Bronchial epithelial cell (primary cell): ENCODE data around the gene EIF2S2. TPM values are rescaled to one million over a fixed set of nuclear protein-coding genes. Genes with fewer than 3 reads are reported as not detected.
"Not testable (repeated sequence)": the region's sequence is repeated elsewhere in the genome, so short reads cannot be mapped to it uniquely, and the experiment has no call there.

ENCODE experiments used
- DNase-seq: peaks from one replicate; pipeline ENCODE4 v3.0.0-alpha.2; 2010; ENCODE audit warnings: low read depth
- FAIRE-seq: peaks from 2 replicates; lab custom pipeline; 2011; peaks lifted over from hg19 to GRCh38; lab: Jason Lieb, UNC
- H3K27me3 ChIP-seq: 2 replicates; pipeline ENCODE4 v1.5.1; 2011; ENCODE audit warnings: low read length; ENCODE audit not compliant: control insufficient read depth, insufficient read depth
- H3K36me3 ChIP-seq: 2 replicates; pipeline ENCODE4 v1.5.1; 2011; ENCODE audit warnings: low read length; ENCODE audit not compliant: control insufficient read depth, insufficient read depth
- H3K4me3 ChIP-seq: 2 replicates; pipeline ENCODE4 v1.5.1; 2011; ENCODE audit warnings: mild to moderate bottlenecking, low read depth, low read length, control low read depth
- total RNA-seq: library from RNA; depleted of rRNA; stranded (reverse); fragments of >200 nt; gene quantifications from 2 replicates; pipeline ENCODE4 v1.2.1, GENCODE V29; 2014
- TF ChIP-seq, protein P1 (sequence below): IDR thresholded peaks from 2 replicates; pipeline ENCODE4 v1.5.1; 2011; ENCODE audit warnings: mild to moderate bottlenecking, moderate library complexity, low read length, control low read depth, inconsistent platforms; ENCODE audit not compliant: insufficient read depth, severe bottlenecking

The EIF2S2 gene, protein sequence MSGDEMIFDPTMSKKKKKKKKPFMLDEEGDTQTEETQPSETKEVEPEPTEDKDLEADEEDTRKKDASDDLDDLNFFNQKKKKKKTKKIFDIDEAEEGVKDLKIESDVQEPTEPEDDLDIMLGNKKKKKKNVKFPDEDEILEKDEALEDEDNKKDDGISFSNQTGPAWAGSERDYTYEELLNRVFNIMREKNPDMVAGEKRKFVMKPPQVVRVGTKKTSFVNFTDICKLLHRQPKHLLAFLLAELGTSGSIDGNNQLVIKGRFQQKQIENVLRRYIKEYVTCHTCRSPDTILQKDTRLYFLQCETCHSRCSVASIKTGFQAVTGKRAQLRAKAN
- 129 and 171 TPM in 2 replicates for total RNA-seq

DNA sequence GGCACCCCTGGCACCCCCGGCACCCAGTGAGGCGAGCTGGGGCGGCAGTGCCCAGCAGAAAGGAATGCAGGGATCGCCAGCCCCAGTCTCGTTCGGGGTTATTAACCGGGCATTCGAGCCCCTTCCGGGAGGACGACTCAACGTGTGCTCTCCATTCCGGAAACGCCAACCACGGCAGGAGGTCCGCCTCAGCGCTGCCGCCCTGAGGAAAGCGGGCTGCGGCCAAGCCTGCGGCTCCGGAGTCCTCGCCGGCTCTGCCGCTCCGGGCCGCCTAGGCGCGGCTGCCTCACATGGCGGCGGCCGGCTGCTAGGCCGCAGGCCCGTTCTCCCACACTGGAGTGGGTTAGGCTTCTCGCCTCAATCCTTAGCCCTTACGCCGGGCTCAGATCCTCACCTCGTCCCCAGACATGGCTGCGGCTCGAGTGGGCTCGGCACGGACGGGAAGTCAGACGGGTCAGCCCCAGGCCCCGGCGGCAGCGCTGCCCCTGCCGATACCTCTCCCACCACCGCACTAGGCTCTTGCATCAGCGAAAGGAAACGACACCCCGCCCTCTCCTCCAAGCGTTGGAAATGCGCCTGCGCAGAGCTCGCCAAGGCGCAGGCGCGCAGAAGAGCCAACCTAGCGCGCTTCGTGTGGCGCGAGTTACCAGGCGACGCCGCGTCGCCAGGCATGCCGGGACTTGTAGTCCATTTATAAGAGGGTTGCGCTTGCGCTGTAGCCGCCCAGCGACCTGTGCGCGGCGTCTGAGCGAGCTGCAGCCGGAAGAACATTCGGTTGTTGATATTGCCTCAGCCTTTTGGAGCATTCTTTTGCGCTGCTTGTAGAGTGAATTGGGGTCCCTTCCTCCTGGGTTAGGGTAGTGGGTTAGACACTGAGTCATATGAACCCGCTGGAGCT is at the start of gene EIF2S2:
Gene EIF2S2 (minus strand): TSS at position 542 of the 898 bp plus-strand sequence. CDS start 133 bp downstream, at position 409.
- Histone ChIP-seq H3K27me3 (no peaks in the 10 kb centered on the region), H3K36me3 (peaks cover 5% of the 10 kb centered on the region), H3K4me3 (peak within 1 kb of the TSS; percentile 100)
- TF ChIP-seq, protein P1, sequence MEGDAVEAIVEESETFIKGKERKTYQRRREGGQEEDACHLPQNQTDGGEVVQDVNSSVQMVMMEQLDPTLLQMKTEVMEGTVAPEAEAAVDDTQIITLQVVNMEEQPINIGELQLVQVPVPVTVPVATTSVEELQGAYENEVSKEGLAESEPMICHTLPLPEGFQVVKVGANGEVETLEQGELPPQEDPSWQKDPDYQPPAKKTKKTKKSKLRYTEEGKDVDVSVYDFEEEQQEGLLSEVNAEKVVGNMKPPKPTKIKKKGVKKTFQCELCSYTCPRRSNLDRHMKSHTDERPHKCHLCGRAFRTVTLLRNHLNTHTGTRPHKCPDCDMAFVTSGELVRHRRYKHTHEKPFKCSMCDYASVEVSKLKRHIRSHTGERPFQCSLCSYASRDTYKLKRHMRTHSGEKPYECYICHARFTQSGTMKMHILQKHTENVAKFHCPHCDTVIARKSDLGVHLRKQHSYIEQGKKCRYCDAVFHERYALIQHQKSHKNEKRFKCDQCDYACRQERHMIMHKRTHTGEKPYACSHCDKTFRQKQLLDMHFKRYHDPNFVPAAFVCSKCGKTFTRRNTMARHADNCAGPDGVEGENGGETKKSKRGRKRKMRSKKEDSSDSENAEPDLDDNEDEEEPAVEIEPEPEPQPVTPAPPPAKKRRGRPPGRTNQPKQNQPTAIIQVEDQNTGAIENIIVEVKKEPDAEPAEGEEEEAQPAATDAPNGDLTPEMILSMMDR: no peak
- DNase-seq (peak; percentile 95), FAIRE-seq (no peak)

DNA sequence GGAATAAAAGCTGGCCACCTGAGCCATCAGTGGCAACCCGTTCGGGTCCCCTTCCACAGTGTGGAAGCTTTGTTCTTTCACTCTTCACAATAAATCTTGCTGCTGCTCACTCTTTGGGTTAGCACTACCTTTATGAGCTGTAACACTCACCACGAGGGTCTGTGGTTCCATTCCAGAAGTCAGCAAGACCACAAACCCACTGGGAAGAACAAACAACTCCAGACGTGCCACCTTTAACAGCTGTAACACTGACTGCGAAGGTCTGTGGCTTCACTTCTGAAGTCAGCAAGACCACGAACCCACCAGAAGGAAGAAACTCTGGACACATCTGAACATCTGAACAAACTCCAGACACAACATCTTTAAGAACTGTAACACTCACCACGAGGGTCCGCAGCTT is 45.7 kb upstream of the EIF2S2 start:
- not testable (repeated sequence) for DNase-seq, H3K27me3 ChIP-seq, FAIRE-seq, H3K36me3 ChIP-seq, H3K4me3 ChIP-seq

DNA sequence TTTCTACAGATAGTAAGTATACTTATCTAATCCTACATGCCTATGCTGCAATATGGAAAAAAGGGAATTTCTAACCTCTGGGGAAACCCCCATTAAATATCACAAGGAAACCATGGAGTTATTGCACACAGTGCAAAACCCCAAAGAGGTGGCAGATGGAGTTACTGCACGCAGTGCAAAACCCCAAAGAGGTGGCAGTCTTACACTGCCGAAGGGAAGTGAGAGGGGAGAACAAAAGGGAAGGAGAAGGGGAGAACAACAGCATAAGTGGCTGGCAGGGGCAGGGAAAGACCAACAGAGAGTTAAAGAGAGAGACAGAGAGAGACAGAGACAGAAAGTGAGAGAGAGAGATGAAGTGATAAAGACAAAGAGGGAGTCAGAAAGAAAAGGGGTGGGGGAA is 43.8 kb upstream of the EIF2S2 start:
- TF ChIP-seq, protein P1: no peak
- H3K4me3 ChIP-seq: no peak overlapping the region
- H3K27me3 ChIP-seq: no peaks in the 10 kb centered on the region
- no peaks in the 10 kb centered on the region for H3K36me3 ChIP-seq
- DNase-seq: no peak
- FAIRE-seq: no peak

DNA sequence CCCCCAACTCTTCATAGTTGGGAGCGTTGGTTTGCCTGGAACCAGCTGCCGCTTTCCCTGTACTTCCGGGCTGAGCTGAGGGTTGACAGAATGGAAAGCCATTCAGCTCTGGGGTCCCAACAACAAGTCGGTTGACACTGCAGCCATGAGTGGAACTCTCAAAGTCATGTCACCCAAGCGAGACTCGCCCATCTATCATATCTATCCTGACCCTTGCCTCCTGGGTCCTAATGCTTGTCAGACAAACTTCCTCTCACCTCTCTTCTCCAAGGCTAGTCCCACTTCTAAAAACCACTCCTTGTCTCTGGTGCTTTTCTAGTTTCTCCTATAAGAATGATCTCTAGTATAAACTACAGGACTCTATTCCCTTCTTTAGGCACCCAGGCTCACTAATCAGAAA is 41.1 kb upstream of the EIF2S2 start:
- H3K4me3 ChIP-seq, FAIRE-seq, H3K36me3 ChIP-seq, DNase-seq, H3K27me3 ChIP-seq: not testable (repeated sequence)

DNA sequence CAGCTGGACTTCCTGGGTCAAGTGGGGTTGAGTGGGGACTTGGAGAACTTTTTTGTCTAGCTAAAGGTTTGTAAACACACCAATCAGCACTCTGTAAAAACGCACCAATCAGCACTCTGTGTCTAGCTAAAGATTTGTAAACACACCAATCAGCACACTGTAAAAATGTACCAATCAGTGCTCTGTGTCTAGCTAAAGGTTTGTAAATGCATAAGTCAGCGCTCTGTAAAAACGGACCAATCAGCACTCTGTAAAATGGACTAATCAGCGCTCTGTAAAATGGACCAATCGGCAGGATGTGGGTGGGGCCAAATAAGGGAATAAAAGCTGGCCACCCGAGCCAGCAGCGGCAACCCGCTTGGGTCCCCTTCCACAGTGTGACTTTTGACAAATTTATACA is 40.0 kb upstream of the EIF2S2 start:
- not testable (repeated sequence) for FAIRE-seq, H3K36me3 ChIP-seq, DNase-seq, H3K4me3 ChIP-seq, H3K27me3 ChIP-seq

DNA sequence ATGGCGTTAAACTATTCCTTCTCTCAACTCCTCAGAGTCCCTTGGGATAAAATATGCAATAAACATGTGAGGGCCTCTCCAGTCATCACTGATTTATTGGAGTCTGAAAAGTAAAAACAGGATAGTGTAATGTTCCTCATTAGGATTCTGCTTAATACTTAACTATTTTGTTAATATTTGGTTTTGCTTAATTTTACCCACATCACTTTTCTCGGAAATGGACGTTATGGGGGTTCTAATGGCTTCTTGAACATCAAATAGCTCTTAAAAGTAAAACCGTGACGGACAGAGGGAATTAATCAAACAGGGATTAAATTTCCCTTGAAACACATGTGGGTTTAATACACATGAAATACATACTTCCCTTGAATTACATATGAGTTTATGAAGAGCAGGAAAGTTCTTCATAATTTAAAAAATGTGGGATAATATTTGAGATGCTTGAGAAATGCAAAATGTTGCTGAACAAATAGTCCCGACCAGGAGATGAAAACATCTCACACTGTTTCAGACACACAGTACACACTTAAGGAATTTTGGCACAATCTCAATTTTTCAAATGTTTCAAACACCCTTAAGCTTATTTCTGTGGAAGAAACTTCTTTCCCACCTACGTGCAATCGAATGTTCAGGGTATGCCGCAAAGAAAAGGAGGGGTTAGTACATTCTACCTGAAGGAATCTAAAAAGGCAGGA is 38.4 kb upstream of the EIF2S2 start:
- Histone ChIP-seq H3K4me3 (no peak overlapping the region), H3K36me3 (no peaks in the 10 kb centered on the region), H3K27me3 (no peaks in the 10 kb centered on the region)
- TF ChIP-seq, protein P1: no peak
- FAIRE-seq (no peak), DNase-seq (no peak)
